Left hindlimb (tissue), 1 donor: ENCODE data around the gene CACNA1G.

Source experiments
- DNase-seq: peaks from one replicate; pipeline ENCODE4 v3.0.0-alpha.2; 2018

Gene CACNA1G

GRCh38 chr17:50560185-50560824, at the start of gene CACNA1G:
TSS of gene CACNA1G (plus strand) at chr17:50560715. CDS start at chr17:50561460, 745 bp downstream.
- peak; percentile 99 for DNase-seq

DNA sequence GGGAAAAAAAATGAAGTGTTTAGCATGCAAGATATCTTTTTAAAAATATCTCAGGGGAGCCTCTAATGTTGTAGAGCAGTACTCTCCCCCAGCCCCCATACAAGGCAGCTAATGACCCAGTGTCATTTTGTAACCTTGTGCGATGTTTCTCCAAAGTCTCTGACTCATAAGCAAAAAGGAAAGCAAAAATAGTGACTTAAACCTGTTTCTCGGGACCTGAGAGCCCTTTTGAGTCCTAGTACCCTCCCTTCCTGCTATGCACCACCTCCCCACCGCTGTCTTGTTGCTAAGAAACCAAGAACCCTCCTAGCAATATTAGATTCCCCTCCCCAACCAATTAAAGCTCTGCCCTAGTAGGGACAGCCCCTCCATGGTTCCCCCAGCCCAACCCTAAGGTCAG, 49.5 kb upstream of the CACNA1G start:
- no peak for DNase-seq

- no peak for DNase-seq
These were observed 47.0 kb upstream of the CACNA1G start for GRCh38 chr17:50513495-50513894.

DNA sequence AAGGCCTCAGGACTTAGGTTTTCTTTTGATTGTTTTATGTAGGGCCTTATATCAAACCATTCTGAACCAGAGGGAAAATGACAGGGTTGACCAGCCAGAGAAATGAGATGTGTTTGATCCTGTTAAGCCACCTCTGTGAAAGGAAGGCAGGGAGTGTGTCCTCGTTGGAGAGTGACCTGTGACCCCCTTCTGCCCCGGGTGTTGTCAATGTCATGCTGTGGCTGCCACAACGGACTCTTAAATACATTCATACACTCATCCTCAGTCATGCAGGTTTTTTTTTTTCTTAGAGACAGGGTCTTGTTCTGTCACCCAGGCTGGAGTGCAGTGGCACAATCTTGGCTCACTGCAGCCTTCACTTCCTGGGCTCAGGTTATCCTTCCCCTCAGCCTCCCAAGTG, 46.1 kb upstream of the CACNA1G start:
- DNase-seq, result no peak

GRCh38 chr17:50514936-50515702, 45.4 kb upstream of the CACNA1G start:
- no peak for DNase-seq

- DNase-seq, result no peak
These were observed 43.5 kb upstream of the CACNA1G start for GRCh38 chr17:50517011-50517410.

GRCh38 chr17:50517504-50518383, 42.8 kb upstream of the CACNA1G start:
- no peak for DNase-seq

- no peak for DNase-seq
These were observed 42.0 kb upstream of the CACNA1G start for GRCh38 chr17:50518384-50519023.

- no peak for DNase-seq
These were observed 41.2 kb upstream of the CACNA1G start for GRCh38 chr17:50519141-50519834.

- no peak for DNase-seq
These were observed 40.0 kb upstream of the CACNA1G start for GRCh38 chr17:50520483-50520882.

GRCh38 chr17:50521514-50521913, 39.0 kb upstream of the CACNA1G start:
- DNase-seq, result no peak

DNA sequence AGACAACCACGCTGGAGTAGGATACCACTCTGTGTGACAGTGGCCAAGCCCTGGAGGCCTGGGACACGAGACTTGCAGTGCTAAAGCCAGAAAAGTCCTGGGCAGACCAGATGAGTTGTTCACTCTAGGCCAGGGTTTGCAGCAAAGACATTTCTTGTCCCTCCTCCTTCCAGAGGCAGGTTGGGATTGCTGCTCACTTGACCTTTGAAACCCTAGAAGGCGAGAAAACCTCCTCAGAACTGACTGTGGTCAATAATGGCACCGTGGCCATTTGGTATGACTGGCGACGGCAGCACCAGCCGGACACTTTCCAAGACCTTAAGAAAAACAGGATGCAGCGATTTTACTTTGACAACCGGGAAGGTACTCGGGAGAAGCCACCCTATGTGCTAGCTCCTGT, 37.7 kb upstream of the CACNA1G start:
- DNase-seq, result no peak

- no peak for DNase-seq
These were observed 37.3 kb upstream of the CACNA1G start for GRCh38 chr17:50523208-50523607.

DNA sequence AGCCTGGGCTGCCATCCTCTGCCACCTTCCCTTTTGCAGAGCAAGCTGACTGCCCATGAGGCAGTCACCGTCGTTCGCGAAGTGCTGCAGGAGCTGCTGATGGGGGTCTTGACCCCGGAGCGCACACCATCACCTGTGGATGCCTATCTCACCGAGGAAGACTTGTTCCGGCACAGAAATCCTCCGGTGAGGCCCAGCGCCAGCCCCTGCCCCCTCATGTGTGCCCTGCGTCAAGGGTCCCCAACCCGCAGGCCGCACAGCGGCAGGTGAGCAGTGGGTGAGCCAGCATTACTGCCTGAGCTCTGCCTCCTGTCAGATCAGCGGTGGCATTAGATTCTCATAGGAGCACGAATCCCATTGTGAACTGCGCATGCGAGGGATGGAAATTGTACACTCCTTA, 35.7 kb upstream of the CACNA1G start:
- no peak for DNase-seq

GRCh38 chr17:50527155-50527762, 33.3 kb upstream of the CACNA1G start:
- DNase-seq, result no peak

- no peak for DNase-seq
These were observed 32.5 kb upstream of the CACNA1G start for GRCh38 chr17:50527949-50528474.

- DNase-seq, result no peak
These were observed 30.7 kb upstream of the CACNA1G start for GRCh38 chr17:50529849-50530248.

DNA sequence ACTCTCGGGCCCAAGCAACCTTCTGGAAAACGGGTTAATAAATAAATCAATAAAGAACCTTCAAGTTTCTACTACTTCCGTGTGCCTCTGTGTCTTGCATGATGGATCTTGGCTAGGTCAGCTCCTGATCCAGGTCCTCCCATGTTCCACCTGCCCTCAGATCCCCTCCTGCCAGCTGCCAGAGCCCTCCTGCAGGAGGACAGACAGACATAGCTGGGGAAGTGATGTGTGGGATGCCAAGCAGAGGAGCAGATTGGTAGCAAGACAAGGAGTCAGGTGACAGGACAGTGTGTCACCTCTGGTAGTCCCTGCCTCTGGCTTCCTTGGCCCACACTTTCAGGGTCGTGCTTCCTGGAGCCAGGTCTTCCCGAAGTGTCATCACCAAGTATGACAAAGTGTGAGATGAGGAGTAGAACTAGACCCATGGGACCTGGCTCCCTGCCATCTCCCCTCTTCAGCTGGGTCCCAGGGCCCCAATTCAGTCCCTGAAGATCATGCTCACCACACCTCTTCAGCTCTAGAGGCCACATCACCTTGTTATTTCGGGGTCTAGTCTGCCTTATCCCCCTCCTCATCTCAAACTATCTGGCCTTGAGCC, 29.0 kb upstream of the CACNA1G start:
- DNase-seq, result no peak

DNA sequence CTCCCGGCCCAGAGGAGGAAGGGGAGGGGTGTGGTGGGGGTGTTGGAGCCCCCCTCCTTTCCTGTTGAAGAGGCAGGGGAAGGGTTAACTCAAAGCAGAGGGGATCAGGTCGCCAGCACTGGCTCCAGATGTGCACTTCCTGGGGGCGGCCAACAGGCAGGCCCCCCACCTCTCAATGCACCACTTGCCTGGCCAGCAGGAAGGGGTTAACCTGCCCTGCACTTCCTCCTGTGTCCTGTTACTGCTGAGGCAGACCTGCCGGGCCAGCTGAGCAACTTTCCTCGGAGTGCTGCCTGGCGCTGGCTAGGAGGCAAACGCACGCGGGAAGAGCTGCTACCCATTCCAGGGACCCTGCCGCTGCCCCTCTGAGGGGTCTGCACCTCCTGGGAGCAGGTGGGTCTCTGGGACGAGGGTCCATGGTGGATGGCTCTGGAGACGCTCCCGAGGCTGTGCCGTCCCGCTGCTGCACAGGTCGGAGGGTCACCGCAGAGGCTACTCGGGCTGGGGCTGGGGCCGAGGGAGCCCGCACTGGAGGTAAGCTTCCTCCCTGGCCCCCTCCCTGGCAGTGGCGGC, 28.0 kb upstream of the CACNA1G start, which contains the start of gene EPN3:
EPN3 (plus strand) TSS at position 284 of the 573 bp plus-strand sequence. CDS start 3,822 bp downstream, outside the sequence.
- DNase-seq, result no peak

DNA sequence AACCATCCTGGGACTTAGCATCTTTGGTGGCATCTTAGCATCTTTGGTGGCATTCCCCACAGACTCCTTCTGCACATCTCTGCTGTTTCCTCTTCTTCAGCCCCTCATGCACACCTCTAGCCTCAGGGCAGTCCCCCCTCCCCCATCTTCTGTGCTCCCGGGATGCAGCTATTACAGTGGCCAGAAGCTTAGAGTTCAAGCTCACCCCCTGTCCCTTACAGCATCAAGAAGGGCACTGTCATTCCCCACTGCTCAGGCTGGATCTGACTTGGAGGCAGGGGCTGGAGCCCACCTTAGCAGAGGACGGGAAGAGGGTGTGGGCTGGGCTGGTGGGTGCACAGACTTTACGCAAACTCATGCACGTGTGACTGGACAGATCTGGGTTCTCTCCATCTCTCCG, 27.3 kb upstream of the CACNA1G start:
- no peak for DNase-seq

GRCh38 chr17:50533720-50534148, 26.8 kb upstream of the CACNA1G start:
- no peak for DNase-seq
